HG03196 (cell line): Measurements from ENCODE around the gene EPHA2.

Experiments
- ATAC-seq: cut with Tn5 transposase; IDR thresholded peaks from one replicate; pipeline ENCODE4 v1.9.1; 2021; ENCODE audit not compliant: unreplicated experiment

EPHA2 gene

DNA sequence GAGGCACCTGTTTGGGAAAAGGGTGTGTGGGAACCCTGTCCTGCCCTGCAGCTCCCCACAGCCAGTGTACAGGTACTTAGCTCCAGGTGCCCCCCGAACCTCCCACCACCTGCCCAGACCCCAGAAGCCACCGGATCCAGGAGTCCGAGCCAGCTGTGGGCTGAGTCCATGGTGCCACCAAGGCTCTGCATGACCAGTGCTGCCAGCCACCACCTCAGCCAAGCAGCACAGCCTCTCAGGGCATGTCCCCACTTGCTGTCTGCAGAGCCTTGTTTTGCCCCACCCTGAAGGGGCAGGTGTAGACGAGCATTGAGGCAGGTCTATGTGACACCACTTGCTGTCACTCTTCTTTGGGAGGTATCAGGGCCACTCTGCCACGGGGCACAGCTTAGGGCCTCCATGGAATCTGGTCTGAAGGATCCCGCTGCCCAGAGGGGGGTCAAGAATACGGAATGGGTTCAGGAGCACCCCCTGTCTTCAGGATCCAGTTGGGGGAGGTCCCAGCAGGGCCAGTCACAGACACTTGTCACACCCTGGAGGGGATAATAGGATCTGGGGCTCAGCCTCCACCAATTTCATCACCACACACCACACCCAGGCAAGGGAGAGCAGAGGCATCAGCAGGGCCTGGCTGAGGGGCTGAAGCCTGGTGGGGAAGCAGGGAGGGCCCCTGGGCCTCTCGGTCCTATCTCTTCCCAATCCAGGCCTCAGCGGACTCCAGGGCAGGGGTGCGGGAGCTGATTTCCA, 28.9 kb upstream of the EPHA2 start:
- no peak for ATAC-seq

- no peak for ATAC-seq
Measured at GRCh38 chr1:16183765-16184556, 28.1 kb upstream of the EPHA2 start.

- ATAC-seq = no peak
Measured at GRCh38 chr1:16183179-16183578, 27.3 kb upstream of the EPHA2 start.

DNA sequence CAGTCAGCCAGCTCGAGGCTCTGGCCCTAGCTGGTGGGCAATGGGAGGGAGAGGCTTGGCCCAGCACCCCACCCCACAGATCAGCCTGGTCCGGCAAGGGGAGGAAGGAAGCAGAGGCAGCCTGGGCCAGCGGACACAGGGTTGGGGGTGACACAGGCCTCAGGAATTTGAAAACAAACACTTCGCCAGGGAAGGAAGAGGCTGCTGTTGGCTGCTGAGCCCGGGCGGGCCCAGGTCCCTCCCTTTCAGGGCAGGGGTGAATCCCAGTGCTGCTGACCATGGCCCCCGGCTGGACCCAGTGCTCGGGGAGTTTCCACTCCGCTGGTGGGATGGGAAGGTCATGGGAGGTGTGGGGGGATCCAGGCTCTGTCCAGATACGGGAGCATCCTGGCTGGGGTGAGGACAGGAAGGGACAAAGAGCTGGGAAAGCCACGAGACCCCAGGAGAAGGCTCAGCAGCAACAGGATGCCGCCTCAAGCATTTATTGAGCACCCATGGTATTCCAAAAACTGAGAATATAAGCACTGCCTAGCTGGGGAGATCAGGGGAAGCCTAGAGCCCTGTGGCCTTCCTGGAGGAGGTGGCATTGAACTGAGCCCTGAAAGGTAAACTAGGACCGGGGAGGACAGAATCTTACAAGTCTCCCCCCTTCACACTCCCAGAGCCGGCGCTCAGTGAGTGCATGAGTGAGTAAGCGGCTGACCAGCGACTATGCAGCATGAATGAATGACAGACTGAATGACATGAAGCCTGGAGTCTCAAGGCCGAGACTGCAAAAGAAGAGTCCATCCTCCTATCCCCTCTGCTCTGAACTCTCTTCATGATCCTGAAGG, 26.2 kb upstream of the EPHA2 start:
- no peak for ATAC-seq

DNA sequence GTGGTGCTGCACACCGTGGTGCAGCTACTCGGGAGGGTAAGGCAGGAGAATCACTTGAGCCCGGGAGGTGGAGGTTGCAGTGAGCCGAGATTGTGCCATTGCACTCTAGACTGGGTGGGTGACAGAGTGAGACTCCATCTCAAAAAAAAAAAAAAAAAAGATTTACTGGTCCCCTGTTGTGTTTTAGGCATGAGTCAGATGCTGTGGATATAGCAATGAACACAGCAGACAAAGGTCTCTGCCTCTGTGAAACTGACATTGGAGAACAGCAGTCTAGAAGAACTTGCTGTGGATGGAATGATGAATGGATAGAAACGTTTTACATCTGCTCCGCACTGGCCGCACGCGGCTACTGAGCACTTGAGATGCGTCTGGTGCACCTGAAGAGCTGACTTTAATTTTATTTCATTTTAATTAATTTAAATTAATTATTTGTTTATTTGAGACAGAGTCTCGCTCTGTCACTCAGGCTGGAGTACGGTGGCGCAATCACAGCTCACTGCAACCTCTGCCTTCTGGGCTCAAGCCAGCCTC, 24.5 kb upstream of the EPHA2 start:
- ATAC-seq = no peak

DNA sequence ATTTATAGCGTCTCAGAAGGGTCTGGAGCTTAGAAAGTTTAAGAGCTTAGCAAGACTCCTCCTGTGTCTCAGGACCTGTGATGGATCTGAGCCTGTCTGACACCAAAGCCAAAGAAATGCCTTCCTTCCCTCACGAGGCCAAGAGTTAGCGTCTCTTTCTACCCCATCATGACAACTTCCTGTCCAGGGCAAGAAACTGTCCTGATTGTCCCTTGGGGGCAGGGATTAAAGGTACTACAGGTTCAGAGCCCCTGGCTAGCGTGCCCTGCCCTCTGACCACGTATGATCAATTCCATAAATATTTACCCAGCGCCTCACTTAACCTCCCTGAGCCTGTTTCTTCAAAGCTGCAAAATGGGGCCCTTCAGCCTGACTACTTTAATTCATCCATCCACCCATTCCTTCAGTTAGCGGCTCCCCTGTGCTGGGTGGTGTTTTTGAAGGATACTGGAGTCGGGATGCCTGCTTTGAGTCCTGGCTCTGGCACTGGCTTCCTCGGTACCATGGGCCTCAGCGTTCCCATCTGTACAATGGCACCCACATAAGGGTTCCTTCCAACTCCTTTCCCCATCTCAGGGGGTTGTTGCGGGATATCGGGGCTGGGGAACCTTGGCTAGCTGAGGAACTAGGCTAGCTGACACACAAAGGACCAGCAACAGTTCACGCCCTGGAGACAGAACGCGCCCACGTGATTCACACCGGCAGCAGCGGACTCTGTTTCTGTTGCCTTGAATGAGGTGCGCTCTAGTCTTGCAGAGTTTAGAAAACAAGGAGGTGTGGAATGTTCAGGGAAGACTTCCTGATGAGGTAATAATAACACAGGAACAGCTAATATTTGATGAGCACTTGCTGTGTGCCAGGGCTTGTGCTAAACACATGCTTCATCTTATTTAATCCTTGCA, 23.0 kb upstream of the EPHA2 start:
- ATAC-seq = no peak

DNA sequence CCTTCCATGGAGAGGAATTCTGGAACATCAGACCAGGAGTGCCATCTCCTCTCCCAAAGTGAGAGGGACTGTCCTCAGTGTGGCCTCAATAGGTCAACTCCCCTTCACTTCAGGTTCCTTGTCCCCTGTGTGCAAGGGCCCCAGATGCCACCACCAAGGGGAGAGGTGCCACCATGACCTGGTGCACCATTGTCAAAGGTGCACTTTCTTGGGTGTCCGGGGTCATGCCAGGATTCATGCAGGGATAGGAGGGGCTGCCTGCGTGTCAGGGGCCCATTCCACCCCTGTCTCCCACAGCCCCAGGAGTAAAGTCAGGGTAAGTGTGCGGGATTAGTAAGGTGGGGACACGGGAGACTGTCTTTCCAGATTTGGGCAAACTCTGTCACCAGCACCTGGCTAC, 21.4 kb upstream of the EPHA2 start:
- no peak for ATAC-seq

DNA sequence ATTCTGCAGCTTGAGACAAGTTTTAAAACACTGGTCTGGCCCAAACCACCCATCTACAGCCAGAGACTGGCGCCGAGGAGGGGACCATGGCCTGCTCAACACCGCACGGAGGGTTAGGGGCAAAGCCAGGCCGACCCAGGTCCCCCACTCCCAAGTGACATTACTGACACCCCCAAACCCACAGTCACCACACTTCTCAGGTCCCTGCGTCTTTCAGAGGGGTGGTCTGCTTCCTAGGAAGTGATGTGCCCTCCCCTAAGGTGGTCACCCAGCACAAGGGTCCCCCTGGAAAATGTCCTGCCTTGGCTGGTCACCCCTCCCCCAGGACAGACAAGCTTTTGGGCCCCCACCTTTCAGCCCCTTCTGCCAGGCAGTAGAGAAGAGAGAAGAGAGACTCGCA, 20.8 kb upstream of the EPHA2 start:
- no peak for ATAC-seq

DNA sequence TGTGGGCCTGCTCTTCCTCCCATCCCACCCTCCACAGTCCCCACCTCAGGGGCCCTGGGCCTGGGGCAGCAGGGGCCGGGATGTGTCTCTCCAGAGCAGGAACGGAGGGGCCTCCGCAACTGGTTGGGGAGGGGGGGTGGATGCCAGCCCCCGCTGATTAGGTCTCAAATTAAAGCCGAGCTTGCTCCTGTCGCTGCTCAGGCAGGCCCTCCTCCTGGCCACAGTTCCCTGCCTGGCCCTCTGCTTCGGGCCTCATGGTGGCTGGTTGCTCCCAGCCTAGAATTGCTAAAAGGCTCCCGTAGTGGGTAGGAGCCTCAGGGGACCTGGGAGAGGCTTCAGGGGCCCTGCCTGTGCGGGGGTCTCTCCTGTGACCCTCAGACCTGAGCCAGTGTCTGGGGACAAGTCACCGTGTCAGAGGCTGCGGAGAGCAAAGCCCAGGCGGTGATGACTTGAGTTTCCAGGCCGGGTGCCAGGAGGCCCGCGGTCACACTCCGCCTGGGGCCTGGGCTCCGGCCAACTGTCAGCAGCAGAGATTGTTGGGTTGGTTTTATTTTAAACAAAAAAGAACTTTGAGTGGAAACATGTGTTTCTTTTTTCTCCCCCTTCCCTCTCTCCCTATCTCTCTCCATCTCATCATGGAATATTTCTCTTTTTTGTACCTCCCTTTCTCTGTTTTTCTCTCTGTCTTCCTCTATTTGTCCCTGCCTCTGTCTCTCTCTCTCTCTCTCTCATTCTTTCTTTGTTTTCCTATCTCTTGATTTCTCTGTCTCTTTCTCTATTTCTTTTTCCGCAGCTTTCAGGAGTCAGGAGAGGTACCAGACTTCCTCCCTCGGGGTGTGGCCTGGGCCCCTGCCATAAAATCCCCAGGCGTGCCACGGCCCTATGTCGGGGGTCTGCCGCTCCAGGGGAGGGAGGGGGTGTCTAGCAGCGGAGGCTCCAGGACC, 20.0 kb upstream of the EPHA2 start:
- ATAC-seq = no peak

DNA sequence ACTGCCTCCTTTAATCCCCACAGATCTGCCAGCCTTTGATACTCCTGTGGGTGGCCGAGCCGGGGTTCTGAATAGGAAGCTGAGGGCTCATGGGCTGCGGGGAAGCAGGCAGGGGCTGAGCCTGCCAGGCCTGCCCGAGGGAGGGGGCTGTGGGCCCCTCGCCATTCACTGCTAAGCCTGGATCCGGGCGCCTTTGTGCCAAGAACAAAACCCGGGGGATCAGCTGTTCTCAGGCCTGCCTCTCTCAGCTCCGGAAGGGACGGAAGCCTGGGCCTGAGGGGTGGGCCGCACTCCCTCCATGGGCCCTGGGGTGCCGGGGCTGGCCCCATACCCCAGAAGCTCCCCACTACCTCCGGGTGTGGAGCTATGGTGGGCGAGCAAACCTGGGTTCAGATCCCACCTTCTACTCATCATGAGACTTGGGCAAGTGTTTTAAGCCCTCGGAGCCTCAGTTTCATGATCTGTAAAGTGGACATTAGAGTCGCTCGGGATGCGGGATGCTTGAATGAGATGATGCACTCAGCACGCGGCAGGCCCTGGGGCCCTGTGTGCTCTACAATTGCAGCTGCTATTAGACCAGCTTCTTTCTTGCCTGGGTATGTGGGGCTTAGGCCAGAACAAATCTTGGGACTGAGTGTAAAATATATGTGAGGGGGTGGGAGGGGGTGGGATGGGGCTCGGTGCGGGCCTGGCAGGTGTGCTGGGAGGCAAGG, 19.2 kb upstream of the EPHA2 start:
- no peak for ATAC-seq

DNA sequence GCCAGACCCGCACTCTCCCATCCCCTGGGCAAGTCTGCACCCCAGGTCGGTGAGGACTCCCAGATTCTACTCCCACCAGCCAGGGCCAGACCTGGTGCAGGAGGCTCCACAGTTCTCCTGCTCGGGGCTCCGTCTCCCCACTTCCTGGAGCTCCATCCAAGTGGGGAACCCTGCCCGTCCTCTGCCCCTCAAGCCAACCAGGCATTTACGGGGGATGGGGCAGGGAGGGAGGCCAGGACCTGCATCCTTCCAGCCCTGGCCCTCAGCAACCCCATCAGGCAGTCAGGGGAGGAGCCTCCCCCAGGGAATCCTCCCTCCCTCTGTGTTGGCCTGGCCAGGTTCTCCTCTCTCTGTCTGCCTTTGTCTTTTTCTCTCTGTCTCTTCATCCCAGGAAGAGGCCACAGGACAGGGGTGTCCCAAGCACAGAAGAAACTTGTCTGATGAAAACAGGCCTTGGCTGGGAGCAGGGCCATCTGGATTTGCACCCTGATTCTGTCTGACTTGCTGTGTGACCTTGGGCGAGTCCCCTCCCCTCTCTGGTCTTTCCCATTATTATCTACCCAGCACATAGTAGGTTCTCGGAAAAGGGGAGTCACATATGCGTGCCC, 18.5 kb upstream of the EPHA2 start:
- ATAC-seq = no peak

- ATAC-seq = no peak
Measured at GRCh38 chr1:16173447-16174260, 17.8 kb upstream of the EPHA2 start.

DNA sequence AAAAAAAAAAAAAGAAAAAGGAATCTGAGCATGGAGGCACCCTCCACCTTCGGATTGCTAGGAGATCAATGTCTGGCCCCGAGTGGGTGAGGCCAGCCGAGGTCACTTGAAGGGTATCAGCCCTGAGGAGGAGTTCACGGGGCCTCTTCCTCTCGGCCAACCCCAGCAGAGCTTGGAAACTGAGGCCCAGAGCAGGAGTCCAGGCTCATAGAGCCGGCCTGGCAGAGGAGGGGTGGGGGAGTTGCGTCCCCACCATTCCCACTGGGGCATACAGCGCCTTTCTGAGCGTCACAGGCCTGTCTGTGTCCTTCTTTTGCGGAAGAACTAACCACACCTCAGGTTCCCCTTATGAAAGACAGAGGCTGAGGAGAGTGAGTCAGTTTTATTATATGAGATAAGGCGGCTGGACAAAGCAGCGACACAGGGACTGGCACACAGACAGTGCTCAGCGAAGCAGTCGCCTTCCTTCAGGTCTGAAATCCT, 17.1 kb upstream of the EPHA2 start:
- no peak for ATAC-seq

DNA sequence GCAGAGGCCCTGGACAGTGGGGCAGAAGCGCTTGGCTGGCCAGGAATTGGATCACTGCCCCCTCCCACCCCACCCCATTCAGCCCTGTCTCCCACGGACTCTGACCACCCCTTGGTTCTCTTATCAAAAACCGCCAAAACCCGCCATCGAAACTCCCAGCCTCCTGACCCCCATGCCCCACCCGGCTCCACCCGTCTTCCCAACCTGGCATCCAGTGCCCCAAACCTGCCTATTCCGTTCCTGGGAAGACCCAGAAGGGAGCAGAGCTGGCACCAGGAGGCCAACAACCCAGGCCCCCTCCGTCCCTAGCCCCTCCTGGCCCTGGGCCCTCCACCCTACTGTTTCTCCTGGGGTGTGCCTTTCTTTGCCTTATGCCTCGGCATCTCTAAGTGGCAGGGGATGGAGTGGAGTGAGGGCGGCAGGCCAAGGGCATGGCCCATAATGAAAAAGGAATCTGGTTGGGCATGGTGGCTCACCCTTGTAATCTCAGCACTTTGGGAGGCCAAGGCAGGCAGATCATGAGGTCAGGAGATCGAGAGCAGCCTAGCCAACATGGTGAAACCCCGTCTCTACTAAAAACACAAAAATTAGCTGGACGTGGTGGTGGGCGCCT, 16.5 kb upstream of the EPHA2 start:
- ATAC-seq = no peak

DNA sequence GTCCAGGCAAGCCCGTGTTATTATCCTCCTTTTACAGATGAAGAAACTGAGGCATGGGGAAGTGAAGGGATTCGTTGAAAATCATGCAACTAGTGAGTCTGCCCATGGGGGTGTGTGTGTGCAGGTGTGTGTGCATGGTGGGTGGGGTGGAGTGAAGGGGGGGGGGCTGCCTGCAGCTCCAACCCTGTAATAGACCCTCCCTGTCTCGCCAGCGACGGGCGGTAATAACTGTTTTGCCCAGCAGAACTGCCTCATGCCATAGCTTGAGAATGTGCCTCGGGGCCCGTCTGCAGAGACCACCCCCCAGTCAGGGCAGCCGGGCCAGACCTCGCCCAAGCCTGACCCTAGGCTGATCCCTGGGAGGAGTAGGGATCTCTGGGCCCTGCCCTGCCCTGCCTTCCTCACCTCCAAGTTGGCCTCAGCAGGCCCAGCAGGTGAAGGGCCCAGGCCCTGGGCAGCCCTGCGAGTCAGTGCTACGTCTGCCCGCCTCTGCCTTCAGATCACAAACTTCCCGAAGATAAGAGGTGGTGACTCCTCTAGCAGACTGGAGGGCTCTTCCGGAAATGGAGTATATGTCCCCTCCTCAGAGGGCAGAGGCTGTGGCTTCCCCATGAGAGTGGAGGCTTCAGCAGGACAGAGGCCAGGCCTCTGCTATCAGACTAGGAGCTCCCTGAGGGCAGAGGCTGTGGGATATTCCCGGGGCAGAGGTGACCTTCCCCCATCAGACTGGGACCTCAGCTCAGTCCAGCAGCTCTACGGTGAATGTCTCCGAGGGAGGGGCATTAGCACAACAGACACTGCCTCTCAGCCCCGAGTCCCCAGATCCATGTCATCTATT, 15.7 kb upstream of the EPHA2 start:
- ATAC-seq = no peak

- no peak for ATAC-seq
Measured at GRCh38 chr1:16170283-16170673, 14.4 kb upstream of the EPHA2 start.
